ENCODE measurements around the gene USP15. TPM values are rescaled to one million over a fixed set of nuclear protein-coding genes. Genes with fewer than 3 reads are reported as not detected.

Gene USP15
- total and polyA plus RNA-seq, 2 of the 4 experiments (the other 2 are of a cell fraction) = 28.5 to 49.6 TPM

GRCh38 chr12:62370189-62370588, 110.0 kb downstream of the USP15 start:
- BruUV-seq (replicated peaks) = no TSS peak
- no peak overlapping the region for H4K5ac ChIP-seq (ENCODE audit: low read depth, low read length)
- H2BK20ac ChIP-seq (ENCODE audit: low read depth, low read length) = no peak overlapping the region
- DNase-seq = no peak
- no CpG with 5 or more reads among the region's 3 CpGs for WGBS, 2 experiments (ENCODE audit: extremely low coverage in 2 of 2, insufficient read length in 1 of 2)
- no peak overlapping the region for H3K18ac ChIP-seq (ENCODE audit: low read depth, low read length)
- intact Hi-C loops (cut with micrococcal nuclease) (no loop called here), in situ Hi-C loops (cut with MboI; ENCODE audit: low sequenced_read_pairs) (no loop called here), dilution Hi-C loops (cut with HindIII; ENCODE audit: low sequenced_read_pairs, unreplicated experiment) (no loop called here)
- no peak overlapping the region for H2AFZ ChIP-seq (replicated peaks; ENCODE audit: low read length, poor library complexity)
- no peaks in the 10 kb centered on the region for H3K4me1 ChIP-seq (ENCODE audit: control insufficient read depth, insufficient read depth, low read length)
- H3K56ac ChIP-seq (ENCODE audit: extremely low read depth, insufficient read depth, low read length) = no peak overlapping the region
- no peak overlapping the region for H2BK15ac ChIP-seq (ENCODE audit: low read depth, low read length)
- POLR2A ChIA-PET (ENCODE audit: unreplicated experiment) = no interaction called here
- H4K8ac ChIP-seq (ENCODE audit: low read depth in 2 of 2, low read length in 2 of 2) = no peak overlapping the region
- H3K4me3 ChIP-seq (ENCODE audit: insufficient read depth, low read depth, low read length) = no peak overlapping the region
- no peak for TF ChIP-seq SMC3 (IDR thresholded peaks at IDR 0.05; ENCODE audit: low read depth, low read length)
- TF ChIP-seq FOS (IDR thresholded peaks at IDR 0.05; ENCODE audit: low read depth, low read length) = no peak
- no peak for TF ChIP-seq BHLHE40 (IDR thresholded peaks at IDR 0.05; ENCODE audit: low read depth, low read length)
- no peak for TF ChIP-seq RCOR1 (IDR thresholded peaks at IDR 0.05; ENCODE audit: insufficient replicate concordance, low read length)
- TF ChIP-seq POLR2A (IDR thresholded peaks at IDR 0.05; ENCODE audit: low read depth, low read length) = no peak
- no peak for TF ChIP-seq CHD1 (IDR thresholded peaks at IDR 0.05; ENCODE audit: low read depth, low read length)
- no peak for TF ChIP-seq CTCF (conservative IDR thresholded peaks at IDR 0.05; ENCODE audit: low read depth, low read length)
- no peak for TF ChIP-seq USF2 (IDR thresholded peaks at IDR 0.05; ENCODE audit: low read depth, low read length)
- no peak for TF ChIP-seq MXI1 (IDR thresholded peaks at IDR 0.05; ENCODE audit: borderline replicate concordance, low read depth, low read length)
- no peak for TF ChIP-seq CEBPB (IDR thresholded peaks at IDR 0.05; ENCODE audit: low read depth, low read length)
- no peak for TF ChIP-seq RFX5 (IDR thresholded peaks at IDR 0.05; ENCODE audit: low read depth, low read length)
- TF ChIP-seq NFE2L2 (IDR thresholded peaks at IDR 0.05; ENCODE audit: low read depth, low read length) = no peak
- no peak for TF ChIP-seq RAD21 (IDR thresholded peaks at IDR 0.05; ENCODE audit: low read length)
- no peak for TF ChIP-seq ELK1 (IDR thresholded peaks at IDR 0.05; ENCODE audit: borderline replicate concordance, low read depth, low read length)
- TF ChIP-seq MAFK (IDR thresholded peaks at IDR 0.05; ENCODE audit: low read depth, low read length) = no peak
- TF ChIP-seq MAZ (IDR thresholded peaks at IDR 0.05; ENCODE audit: borderline replicate concordance, low read depth, low read length) = no peak
- H3K9me3 ChIP-seq (ENCODE audit: control insufficient read depth, insufficient read depth, low read length) = no peaks in the 10 kb centered on the region
- no peak overlapping the region for H3K23ac ChIP-seq (ENCODE audit: low read depth, low read length)
- no peaks in the 10 kb centered on the region for H3K36me3 ChIP-seq (ENCODE audit: control insufficient read depth, insufficient read depth, low read length)
- H3K27ac ChIP-seq (ENCODE audit: insufficient read depth, low read length) = no peak overlapping the region
- no peak overlapping the region for H4K91ac ChIP-seq (ENCODE audit: insufficient read depth, low read depth, low read length)
- no peak overlapping the region for H2AK5ac ChIP-seq (ENCODE audit: low read depth, low read length)
- peaks cover 7 to 13% of the 10 kb centered on the region in 2 experiments for H3K79me1 ChIP-seq (ENCODE audit: low read depth in 1 of 2, low read length in 2 of 2)
- H2BK5ac ChIP-seq (ENCODE audit: low read depth, low read length, poor library complexity, severe bottlenecking) = no peak overlapping the region
- H3K27me3 ChIP-seq (ENCODE audit: control insufficient read depth, insufficient read depth, low read length) = no peaks in the 10 kb centered on the region
- no peak for ATAC-seq (ENCODE audit: low read depth)
- no peak overlapping the region for H3K9ac ChIP-seq (ENCODE audit: low read depth, low read length)
- H2AK9ac ChIP-seq (replicated peaks; ENCODE audit: low read depth, low read length, poor library complexity) = no peak overlapping the region
- H3K4ac ChIP-seq (ENCODE audit: low read depth, low read length) = no peak overlapping the region
- H3K4me2 ChIP-seq (ENCODE audit: low read depth, low read length) = no peak overlapping the region
- H2BK120ac ChIP-seq (ENCODE audit: low read depth, low read length) = no peak overlapping the region
- CTCF ChIA-PET = no interaction called here
- no peaks in the 10 kb centered on the region for H4K20me1 ChIP-seq (ENCODE audit: insufficient read depth, low read length)
- H3K14ac ChIP-seq (replicated peaks; ENCODE audit: low read depth, low read length) = no peak overlapping the region
- H3K9me1 ChIP-seq (ENCODE audit: insufficient read depth, low read length) = no peaks in the 10 kb centered on the region

All from IMR-90 (cell line).